GM23248 (cell line): ENCODE data around the gene KCNJ12. TPM values are rescaled to one million over a fixed set of nuclear protein-coding genes. Genes with fewer than 3 reads are reported as not detected.

Experiments used
- DNase-seq: peaks from one replicate; pipeline ENCODE4 v3.0.0-alpha.2; 2015
- H2AFZ ChIP-seq: fragments of 200-600 bp; sonication (generic); 2 replicates; pipeline ENCODE4 v1.6.1; 2016; ENCODE audit warnings: antibody characterized with exemption
- H3F3A ChIP-seq: fragments of 200-600 bp; sonication (generic); 2 replicates; pipeline ENCODE4 v1.6.1; 2016; ENCODE audit warnings: mild to moderate bottlenecking, antibody characterized with exemption, mixed run types; ENCODE audit not compliant: insufficient read depth
- H3K27ac ChIP-seq: fragments of 200-600 bp; sonication (generic); 2 replicates; pipeline ENCODE4 v1.5.1; 2016; ENCODE audit warnings: mild to moderate bottlenecking
- H3K27me3 ChIP-seq: fragments of 200-600 bp; sonication (generic); replicated peaks from 2 replicates; pipeline ENCODE4 v1.6.1; 2016; ENCODE audit warnings: mild to moderate bottlenecking; ENCODE audit not compliant: insufficient read depth
- H3K36me3 ChIP-seq: fragments of 200-600 bp; sonication (generic); 2 replicates; pipeline ENCODE4 v1.6.1; 2016; ENCODE audit warnings: low read depth, mild to moderate bottlenecking
- H3K4me1 ChIP-seq: fragments of 200-600 bp; sonication (generic); 2 replicates; pipeline ENCODE4 v1.6.1; 2016; ENCODE audit warnings: mild to moderate bottlenecking; ENCODE audit not compliant: insufficient read depth
- H3K4me2 ChIP-seq: fragments of 200-600 bp; sonication (generic); one replicate; pipeline ENCODE4 v1.6.1; 2016; ENCODE audit warnings: mild to moderate bottlenecking; ENCODE audit not compliant: unreplicated experiment
- H3K4me3 ChIP-seq: fragments of 200-600 bp; sonication (generic); 2 replicates; pipeline ENCODE4 v1.5.1; 2016; ENCODE audit warnings: mild to moderate bottlenecking
- H3K79me2 ChIP-seq: fragments of 200-600 bp; sonication (generic); 2 replicates; pipeline ENCODE4 v1.6.1; 2016; ENCODE audit warnings: mild to moderate bottlenecking; ENCODE audit not compliant: insufficient read depth
- H3K9ac ChIP-seq: fragments of 200-600 bp; sonication (generic); 2 replicates; pipeline ENCODE4 v1.6.1; 2016; ENCODE audit warnings: mild to moderate bottlenecking
- H3K9me2 ChIP-seq: fragments of 200-600 bp; sonication (generic); 2 replicates; pipeline ENCODE4 v1.6.1; 2016; ENCODE audit warnings: mixed run types, mild to moderate bottlenecking, moderate library complexity; ENCODE audit not compliant: insufficient read depth
- H3K9me3 ChIP-seq: fragments of 200-600 bp; sonication (generic); one replicate; pipeline ENCODE4 v1.6.1; 2017; ENCODE audit warnings: low read depth
- H4K20me1 ChIP-seq: fragments of 200-600 bp; sonication (generic); 2 replicates; pipeline ENCODE4 v1.6.0; 2016; ENCODE audit not compliant: insufficient read depth
- EZH2 ChIP-seq: fragments of 200-600 bp; sonication (generic); IDR thresholded peaks from 2 replicates; pipeline ENCODE4 v1.6.1; 2018; ENCODE audit warnings: antibody characterized with exemption, mild to moderate bottlenecking; ENCODE audit not compliant: insufficient read depth, poor library complexity, severe bottlenecking
- EZH2phosphoT487 ChIP-seq: fragments of 200-600 bp; sonication (generic); IDR thresholded peaks from 2 replicates; pipeline ENCODE4 v1.6.1; 2018; ENCODE audit warnings: antibody characterized with exemption, moderate library complexity, mild to moderate bottlenecking, low read depth; ENCODE audit not compliant: insufficient read depth
- WGBS, 2 experiments: methylation state at CpG; one replicate each; pipeline ENCODE4 v1.1.6; 2015 to 2017; ENCODE audit warnings: low lambda C conversion rate in 2 of 2, low coverage in 1 of 2; ENCODE audit errors: missing lambda C conversion rate in 2 of 2; 5-methylcytosine and 5-hydroxymethylcytosine counted together
- in situ Hi-C: fragments of 300-500 bp; cut with MboI; formaldehyde crosslinking; loops from 2 replicates; pipeline ENCODE4 v1.15.0; 2020
- polyA plus RNA-seq: library from polyadenylated mRNA; unstranded; fragments of >200 nt; fragmentation: Nextera tagmentation; extraction: Ambion mirVana; gene quantifications from 2 replicates; pipeline ENCODE4 v1.2.1, GENCODE V29; 2016
- total RNA-seq: library from RNA; depleted of rRNA; stranded (reverse); fragments of >200 nt; shearing (Covaris generic); gene quantifications from 2 replicates; pipeline ENCODE4 v1.2.3, GENCODE V29; 2014

KCNJ12 gene
- total and polyA plus RNA-seq, 2 experiments from 2014 or later, result 0.29 to 0.54 TPM

DNA sequence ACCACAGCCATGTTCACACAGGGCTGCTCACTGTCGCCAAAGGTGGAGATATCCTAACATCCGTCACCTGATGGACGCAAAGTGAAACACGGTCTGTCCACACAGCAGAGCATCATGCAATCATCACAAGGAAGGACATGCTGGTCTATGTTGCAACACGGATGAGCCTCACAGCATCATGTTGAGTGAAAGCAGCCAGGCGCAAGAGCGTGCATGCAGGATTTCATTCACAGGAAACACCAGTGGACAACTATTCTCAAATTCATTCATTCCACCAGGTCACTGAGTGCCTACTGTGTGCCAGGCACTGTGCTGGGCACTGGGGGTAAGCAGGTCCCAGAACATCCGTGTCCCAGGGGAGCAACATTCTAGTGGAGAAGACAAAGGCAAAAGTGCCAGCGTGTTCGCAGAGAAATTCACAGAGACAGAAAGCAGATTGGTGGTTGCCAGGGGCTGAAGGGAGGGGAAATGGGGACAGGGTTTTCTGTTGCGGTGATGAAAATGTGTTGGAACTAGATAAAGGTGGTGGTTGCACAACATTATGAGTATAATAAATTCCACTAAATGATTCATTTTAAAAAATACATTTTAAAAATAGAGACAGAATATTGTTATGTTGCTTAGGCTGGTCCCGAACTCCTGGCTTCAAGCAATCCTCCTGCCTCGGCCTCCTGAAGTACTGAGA lies 22.7 kb upstream of the KCNJ12 start:
- H3K9me3 ChIP-seq, result no peaks in the 10 kb centered on the region
- H3K27me3 ChIP-seq, result 0 out of 2 replicates have a peak, but pooled peaks cover 4% of the 10 kb centered on the region
- no peaks in the 10 kb centered on the region for H3K36me3 ChIP-seq
- H3K27ac ChIP-seq, result peak overlapping the region; percentile 60; the same call in 1 of the 2 replicates
- H4K20me1 ChIP-seq, result no peaks in the 10 kb centered on the region
- peak; percentile 81 for DNase-seq
- no peaks in the 10 kb centered on the region for H3F3A ChIP-seq
- H3K4me1 ChIP-seq, result peaks cover 3% of the 10 kb centered on the region; the same call in 1 of the 2 replicates
- H3K4me3 ChIP-seq, result peak overlapping the region; percentile 27; the same call in 1 of the 2 replicates
- in situ Hi-C loops, result no loop called here
- H3K4me2 ChIP-seq, result peak overlapping the region; percentile 39
- TF ChIP-seq EZH2phosphoT487 (no peak), EZH2 (no peak)
- H2AFZ ChIP-seq, result no peak overlapping the region
- H3K79me2 ChIP-seq, result no peaks in the 10 kb centered on the region
- peak overlapping the region; percentile 53 for H3K9ac ChIP-seq
- no peaks in the 10 kb centered on the region for H3K9me2 ChIP-seq
- 6 to 7% methylated on average over 13 of the region's 13 CpGs for WGBS, 2 experiments

DNA sequence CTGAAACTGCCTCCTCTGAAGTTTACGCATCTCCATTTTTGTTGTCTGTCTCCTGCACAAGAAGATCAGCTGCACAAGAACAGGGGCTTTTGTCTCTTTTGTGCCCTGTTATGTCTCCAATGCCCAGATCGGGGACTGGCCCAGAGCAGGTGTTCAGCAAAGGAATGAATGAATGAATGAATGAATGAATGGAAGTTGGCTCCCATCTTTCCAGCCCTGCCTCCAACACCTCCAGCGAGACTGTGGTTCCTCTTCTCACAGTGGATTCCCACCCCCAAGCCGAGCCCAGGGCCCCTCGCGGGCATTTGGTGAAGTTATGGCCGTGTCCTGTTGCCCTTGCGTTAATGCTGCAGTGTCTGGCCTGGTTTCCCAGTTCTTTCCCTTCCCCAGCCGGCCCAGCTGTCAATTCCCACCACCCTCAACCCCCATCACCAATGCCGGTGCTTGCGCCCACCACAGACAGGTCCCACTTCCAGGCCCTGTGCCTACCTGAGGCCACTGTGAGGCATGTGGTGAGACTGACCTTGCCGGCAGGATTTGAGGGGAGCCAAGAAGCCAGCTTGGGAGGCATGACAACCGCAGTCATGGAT lies 21.3 kb upstream of the KCNJ12 start:
- H3F3A ChIP-seq, result no peaks in the 10 kb centered on the region
- H3K9me3 ChIP-seq, result no peaks in the 10 kb centered on the region
- no peaks in the 10 kb centered on the region for H4K20me1 ChIP-seq
- H3K4me3 ChIP-seq, result no peak overlapping the region
- TF ChIP-seq EZH2phosphoT487 (no peak), EZH2 (no peak)
- 0 out of 2 replicates have a peak, but pooled peaks cover 4% of the 10 kb centered on the region for H3K27me3 ChIP-seq
- no peak overlapping the region for H3K27ac ChIP-seq
- DNase-seq, result no peak
- in situ Hi-C loops, result no loop called here
- no peak overlapping the region for H2AFZ ChIP-seq
- H3K4me2 ChIP-seq, result no peak overlapping the region
- no peaks in the 10 kb centered on the region for H3K36me3 ChIP-seq
- H3K9ac ChIP-seq, result no peak overlapping the region
- 86 to 88% methylated on average over 13 of the region's 13 CpGs for WGBS, 2 experiments
- H3K9me2 ChIP-seq, result no peaks in the 10 kb centered on the region
- no peaks in the 10 kb centered on the region for H3K79me2 ChIP-seq
- peaks cover 10% of the 10 kb centered on the region for H3K4me1 ChIP-seq

GRCh38 chr17:21355586-21355985 lies 20.6 kb upstream of the KCNJ12 start:
- H3K4me2 ChIP-seq, result no peak overlapping the region
- no peak overlapping the region for H3K4me3 ChIP-seq
- no peaks in the 10 kb centered on the region for H3K9me2 ChIP-seq
- TF ChIP-seq EZH2 (no peak), EZH2phosphoT487 (no peak)
- in situ Hi-C loops, result no loop called here
- H3K4me1 ChIP-seq, result peaks cover 10% of the 10 kb centered on the region
- WGBS, 2 experiments, result 79% methylated on average over 11 to 12 of the region's 12 CpGs
- H3K27me3 ChIP-seq, result 0 out of 2 replicates have a peak, but pooled peaks cover 4% of the 10 kb centered on the region
- no peak for DNase-seq
- no peak overlapping the region for H3K27ac ChIP-seq
- no peaks in the 10 kb centered on the region for H3K36me3 ChIP-seq
- no peaks in the 10 kb centered on the region for H4K20me1 ChIP-seq
- H3K9ac ChIP-seq, result no peak overlapping the region
- H3F3A ChIP-seq, result no peaks in the 10 kb centered on the region
- H3K9me3 ChIP-seq, result no peaks in the 10 kb centered on the region
- no peaks in the 10 kb centered on the region for H3K79me2 ChIP-seq
- no peak overlapping the region for H2AFZ ChIP-seq

GRCh38 chr17:21356537-21357127 lies 19.5 kb upstream of the KCNJ12 start:
- no peaks in the 10 kb centered on the region for H3K9me3 ChIP-seq
- no peak overlapping the region for H3K27ac ChIP-seq
- no peaks in the 10 kb centered on the region for H4K20me1 ChIP-seq
- no peaks in the 10 kb centered on the region for H3F3A ChIP-seq
- H3K36me3 ChIP-seq, result no peaks in the 10 kb centered on the region
- no peak for DNase-seq
- in situ Hi-C loops, result no loop called here
- H3K4me3 ChIP-seq, result no peak overlapping the region
- H2AFZ ChIP-seq, result no peak overlapping the region
- H3K4me1 ChIP-seq, result peaks cover 10% of the 10 kb centered on the region
- H3K79me2 ChIP-seq, result no peaks in the 10 kb centered on the region
- TF ChIP-seq EZH2phosphoT487 (no peak), EZH2 (no peak)
- no peak overlapping the region for H3K4me2 ChIP-seq
- H3K27me3 ChIP-seq, result 0 out of 2 replicates have a peak, but pooled peaks cover 4% of the 10 kb centered on the region
- no peaks in the 10 kb centered on the region for H3K9me2 ChIP-seq
- 86 to 94% methylated on average over 2 of the region's 2 CpGs for WGBS, 2 experiments
- no peak overlapping the region for H3K9ac ChIP-seq
